HG03066 (cell line): ENCODE data around the gene ITGAL.

Source experiments
- ATAC-seq: cut with Tn5 transposase; IDR thresholded peaks from one replicate; pipeline ENCODE4 v1.9.1; 2021; ENCODE audit warnings: low read depth; ENCODE audit not compliant: unreplicated experiment

ITGAL gene

GRCh38 chr16:30565526-30565925, 93.0 kb downstream of the ITGAL start:
- no peak for ATAC-seq

GRCh38 chr16:30565984-30566383, 93.4 kb downstream of the ITGAL start:
- ATAC-seq, result no peak

- ATAC-seq, result no peak
Observed at GRCh38 chr16:30566531-30566930, 94.0 kb downstream of the ITGAL start.

DNA sequence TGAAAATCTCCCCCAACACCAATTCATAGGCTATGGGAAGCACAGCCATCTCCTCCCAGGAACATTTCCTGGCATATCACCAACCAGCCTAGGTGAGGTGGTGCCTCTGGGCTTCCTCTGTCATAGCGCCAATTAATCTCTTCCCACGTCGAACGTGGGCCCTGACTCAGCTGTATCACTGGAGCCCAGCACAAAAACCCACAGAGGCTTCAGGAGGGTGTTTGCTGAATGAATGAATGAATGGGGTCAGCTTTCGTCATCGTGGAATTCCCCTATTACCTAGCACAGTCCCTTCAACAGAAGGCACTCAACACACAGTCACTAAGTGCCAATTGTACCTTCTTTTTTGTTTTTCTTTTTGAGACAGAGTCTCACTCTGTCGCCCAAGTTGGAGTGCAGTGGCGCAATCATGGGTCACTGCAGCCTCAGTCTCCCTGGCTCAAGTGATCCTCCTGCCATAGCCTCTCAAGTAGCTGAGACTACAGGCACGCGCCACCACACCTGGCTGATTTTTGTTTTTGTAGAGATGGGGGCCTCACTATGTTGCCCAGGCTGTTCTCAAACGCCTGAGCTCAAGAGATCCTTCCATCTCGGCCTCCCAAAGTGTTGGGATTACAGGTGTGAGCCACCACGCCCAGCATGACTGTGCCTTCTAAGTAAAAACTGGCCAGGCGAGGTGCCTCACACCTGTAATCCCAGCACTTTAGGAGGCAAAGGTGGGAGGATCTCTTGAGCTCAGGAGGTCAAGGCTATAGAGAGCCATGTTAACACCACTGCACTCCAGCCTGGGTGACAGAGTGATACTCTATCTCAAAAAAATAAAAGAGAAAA, 94.8 kb downstream of the ITGAL start:
- no peak for ATAC-seq

DNA sequence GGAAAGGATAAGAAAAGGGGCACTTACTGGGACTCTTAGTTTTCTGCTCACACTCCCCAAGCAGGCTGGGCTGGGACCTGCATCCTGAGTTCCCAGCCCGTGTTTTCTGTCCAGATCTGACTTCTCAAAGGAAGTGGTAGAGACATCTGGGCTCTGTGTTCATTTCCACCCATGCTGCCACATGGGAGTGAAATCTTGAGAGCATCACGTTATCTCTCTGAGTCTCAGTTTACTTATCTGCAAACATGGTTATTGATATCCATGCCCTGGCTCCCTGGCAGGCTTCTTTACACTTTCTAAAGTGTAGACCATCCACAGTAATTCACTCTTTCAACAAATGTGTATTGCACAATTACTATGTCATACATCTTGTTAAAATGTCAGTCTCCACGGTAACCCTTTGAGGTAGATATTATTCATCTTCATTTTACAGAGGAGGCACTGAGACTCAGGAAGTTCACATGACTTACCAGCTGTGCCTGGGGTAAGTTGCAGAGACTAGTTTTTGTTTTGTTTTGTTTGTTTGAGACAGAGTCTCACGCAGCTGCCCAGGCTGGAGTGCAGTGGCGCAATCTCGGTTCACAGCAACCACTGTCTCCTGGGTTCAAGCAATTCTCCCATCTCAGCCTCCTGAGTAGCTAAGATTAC, 95.6 kb downstream of the ITGAL start:
- ATAC-seq, result peak; percentile 36

GRCh38 chr16:30569281-30569680, 96.7 kb downstream of the ITGAL start:
- ATAC-seq, result no peak

DNA sequence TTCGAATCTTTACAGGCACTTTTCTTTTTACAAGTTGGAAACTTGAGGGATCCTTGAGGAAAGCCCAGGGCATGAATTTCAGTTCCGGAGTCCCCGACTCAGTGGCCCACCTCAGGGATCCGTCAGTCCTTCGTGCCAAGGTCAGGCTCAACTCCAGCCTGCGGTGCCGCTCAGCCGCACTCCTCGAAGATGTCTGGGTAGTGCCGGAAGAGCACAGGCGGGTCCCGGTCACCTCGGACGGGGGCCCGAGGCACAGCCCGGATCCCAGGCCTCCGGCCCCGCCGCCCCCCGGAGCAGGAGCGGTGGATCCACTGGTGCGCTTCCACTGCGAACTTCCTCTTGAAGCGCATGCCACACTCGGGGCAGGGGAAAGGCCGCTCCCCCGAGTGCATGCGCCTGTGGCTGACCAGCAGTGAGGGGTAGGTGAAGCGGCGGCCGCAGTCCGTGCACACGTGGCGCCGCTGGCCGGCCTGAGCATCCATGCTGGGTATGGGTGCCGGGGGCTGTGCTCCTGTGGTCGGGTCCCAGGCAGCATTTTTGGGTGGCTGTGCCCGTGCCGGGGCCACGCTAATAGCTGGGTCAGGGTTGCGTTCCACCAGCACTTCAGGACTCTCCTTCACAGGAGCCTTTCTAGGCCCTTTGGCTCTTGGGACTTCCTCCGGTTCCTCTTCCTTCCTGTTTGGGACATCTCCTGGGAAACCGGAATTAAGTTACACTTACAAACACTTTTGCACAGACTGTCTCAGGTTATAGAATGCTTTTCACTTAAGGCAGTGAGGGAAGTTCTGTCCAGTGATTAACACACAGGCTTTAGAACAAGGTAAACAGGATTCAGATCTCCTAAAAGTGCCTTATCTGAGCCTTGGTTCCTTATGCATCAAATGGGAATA, 97.4 kb downstream of the ITGAL start:
- ATAC-seq, result no peak

- ATAC-seq, result no peak
Observed at GRCh38 chr16:30570636-30571444, 98.3 kb downstream of the ITGAL start.

GRCh38 chr16:30571445-30572322, 99.1 kb downstream of the ITGAL start, which contains the start of gene ZNF688:
Gene ZNF688 (minus strand): TSS chr16:30571714. CDS start chr16:30571629, 85 bp downstream.
- ATAC-seq, result peak; percentile 70
